ENCODE measurements around the gene DOCK9. TPM values are rescaled to one million over a fixed set of nuclear protein-coding genes. Genes with fewer than 3 reads are reported as not detected.

DOCK9 gene
- total RNA-seq, 4 donors from 2014 or later: 78.7 to 306 (median 142) TPM

GRCh38 chr13:98975822-98976261, 2.0 kb downstream of the DOCK9 start:
- no peak for TF ChIP-seq CTCF (IDR thresholded peaks at IDR 0.05; ENCODE audit: low read depth)

GRCh38 chr13:98974053-98974452, 3.8 kb downstream of the DOCK9 start:
- no peak for TF ChIP-seq CTCF (IDR thresholded peaks at IDR 0.05; ENCODE audit: low read depth)

GRCh38 chr13:98972627-98973026, 5.2 kb downstream of the DOCK9 start:
- no peak for TF ChIP-seq CTCF (IDR thresholded peaks at IDR 0.05; ENCODE audit: low read depth)

- no peak for TF ChIP-seq CTCF (IDR thresholded peaks at IDR 0.05; ENCODE audit: low read depth)
Observed at GRCh38 chr13:98972059-98972458, 5.8 kb downstream of the DOCK9 start.

GRCh38 chr13:98970330-98970729, 7.5 kb downstream of the DOCK9 start:
- no peak for TF ChIP-seq CTCF (IDR thresholded peaks at IDR 0.05; ENCODE audit: low read depth)

- no peak for TF ChIP-seq CTCF (IDR thresholded peaks at IDR 0.05; ENCODE audit: low read depth)
Observed at GRCh38 chr13:98967491-98967890, 10.4 kb downstream of the DOCK9 start.

GRCh38 chr13:98966019-98966418, 11.8 kb downstream of the DOCK9 start:
- TF ChIP-seq CTCF (IDR thresholded peaks at IDR 0.05; ENCODE audit: low read depth): no peak
